IMR-90 (cell line): ENCODE data around the gene WDR54. TPM values are rescaled to one million over a fixed set of nuclear protein-coding genes. Genes with fewer than 3 reads are reported as not detected.

Source experiments
- ATAC-seq: fragments of 200-7000 bp; cut with Tn5 transposase; 2 replicates; pipeline ENCODE4 v1.9.1; 2020; ENCODE audit warnings: low read depth, mild to moderate bottlenecking, moderate library complexity
- BruUV-seq: library from RNA; stranded (reverse); fragments of 400-500 nt; replicated peaks from 2 replicates; lab custom pipeline; 2021; lab: Mats Ljungman, UMichigan
- CTCF ChIA-PET: fragments of 300-600 bp; formaldehyde crosslinking; extraction: SDS; loops from one replicate; lab custom pipeline; 2021; ENCODE audit warnings: antibody characterized with exemption; lab: Yijun Ruan, JAX
- POLR2A ChIA-PET: fragments of 300-600 bp; sonication (Branson Sonifier 250); formaldehyde crosslinking; loops from one replicate; lab custom pipeline; 2022; ENCODE audit warnings: antibody characterized with exemption; ENCODE audit not compliant: unreplicated experiment; lab: Charles Lee
- DNase-seq: peaks from one replicate; pipeline ENCODE4 v3.0.0; 2013
- H2AFZ ChIP-seq: replicated peaks from 2 replicates; pipeline ENCODE3; 2013; ENCODE audit warnings: low read length, mild to moderate bottlenecking; ENCODE audit not compliant: poor library complexity
- H2AK5ac ChIP-seq: 2 replicates; pipeline ENCODE4 v1.6.1; 2013; ENCODE audit warnings: low read depth, low read length, inconsistent platforms
- H2AK9ac ChIP-seq: replicated peaks from 2 replicates; pipeline ENCODE3; 2013; ENCODE audit warnings: mild to moderate bottlenecking, low read depth, low read length, moderate library complexity; ENCODE audit not compliant: poor library complexity
- H2BK120ac ChIP-seq: 2 replicates; pipeline ENCODE4 v1.6.1; 2013; ENCODE audit warnings: low read depth, low read length, inconsistent platforms
- H2BK15ac ChIP-seq: 3 replicates; pipeline ENCODE4 v1.6.1; 2013; ENCODE audit warnings: low read depth, low read length, inconsistent platforms
- H2BK20ac ChIP-seq: 2 replicates; pipeline ENCODE4 v1.6.1; 2013; ENCODE audit warnings: low read depth, mild to moderate bottlenecking, inconsistent platforms, low read length, moderate library complexity
- H2BK5ac ChIP-seq: 2 replicates; pipeline ENCODE4 v1.6.1; 2013; ENCODE audit warnings: mild to moderate bottlenecking, low read depth, low read length, inconsistent platforms; ENCODE audit not compliant: poor library complexity, severe bottlenecking
- H3K14ac ChIP-seq: replicated peaks from 2 replicates; pipeline ENCODE4 v1.6.1; 2013; ENCODE audit warnings: low read depth, low read length, inconsistent platforms
- H3K18ac ChIP-seq: 2 replicates; pipeline ENCODE4 v1.6.1; 2013; ENCODE audit warnings: low read depth, low read length, control low read depth
- H3K23ac ChIP-seq: 2 replicates; pipeline ENCODE4 v1.6.1; 2013; ENCODE audit warnings: low read depth, low read length, inconsistent platforms
- H3K27ac ChIP-seq: 2 replicates; pipeline ENCODE4 v1.5.1; 2013; ENCODE audit warnings: mild to moderate bottlenecking, control low read depth, low read length; ENCODE audit not compliant: insufficient read depth
- H3K27me3 ChIP-seq: 2 replicates; pipeline ENCODE4 v1.6.1; 2013; ENCODE audit warnings: low read length; ENCODE audit not compliant: control insufficient read depth, insufficient read depth
- H3K36me3 ChIP-seq: 2 replicates; pipeline ENCODE4 v1.6.1; 2013; ENCODE audit warnings: low read length, mixed read lengths; ENCODE audit not compliant: control insufficient read depth, insufficient read depth
- H3K4ac ChIP-seq: 2 replicates; pipeline ENCODE4 v1.6.1; 2013; ENCODE audit warnings: low read depth, low read length, inconsistent platforms
- H3K4me1 ChIP-seq: 2 replicates; pipeline ENCODE4 v1.6.1; 2013; ENCODE audit warnings: low read length, mixed read lengths; ENCODE audit not compliant: control insufficient read depth, insufficient read depth
- H3K4me2 ChIP-seq: 2 replicates; pipeline ENCODE4 v1.6.1; 2013; ENCODE audit warnings: low read depth, mild to moderate bottlenecking, control low read depth, low read length, moderate library complexity
- H3K4me3 ChIP-seq: 2 replicates; pipeline ENCODE4 v1.5.1; 2013; ENCODE audit warnings: low read depth, mild to moderate bottlenecking, control low read depth, low read length, moderate library complexity; ENCODE audit not compliant: insufficient read depth
- H3K56ac ChIP-seq: 2 replicates; pipeline ENCODE4 v1.6.1; 2013; ENCODE audit warnings: low read length, inconsistent platforms; ENCODE audit not compliant: insufficient read depth; ENCODE audit errors: extremely low read depth
- H3K79me1 ChIP-seq, 2 experiments: 2 replicates each; pipeline ENCODE4 v1.6.1; 2013; ENCODE audit warnings: low read length in 2 of 2, inconsistent platforms in 1 of 2, low read depth in 1 of 2
- H3K9ac ChIP-seq: 2 replicates; pipeline ENCODE4 v1.6.1; 2013; ENCODE audit warnings: low read depth, low read length, control low read depth
- H3K9me1 ChIP-seq: 2 replicates; pipeline ENCODE4 v1.6.1; 2013; ENCODE audit warnings: low read length, inconsistent platforms; ENCODE audit not compliant: insufficient read depth
- H3K9me3 ChIP-seq: 2 replicates; pipeline ENCODE4 v1.6.1; 2013; ENCODE audit warnings: low read length; ENCODE audit not compliant: control insufficient read depth, insufficient read depth
- H4K20me1 ChIP-seq: 2 replicates; pipeline ENCODE4 v1.6.1; 2013; ENCODE audit warnings: low read length, inconsistent platforms; ENCODE audit not compliant: insufficient read depth
- H4K5ac ChIP-seq: 2 replicates; pipeline ENCODE4 v1.6.1; 2013; ENCODE audit warnings: mild to moderate bottlenecking, low read depth, low read length, control low read depth
- H4K8ac ChIP-seq, 2 experiments: 2 replicates each; pipeline ENCODE4 v1.6.1; 2013; ENCODE audit warnings: low read depth in 2 of 2, low read length in 2 of 2, control low read depth in 1 of 2, inconsistent platforms in 1 of 2
- H4K91ac ChIP-seq: 2 replicates; pipeline ENCODE4 v1.6.1; 2013; ENCODE audit warnings: low read depth, low read length, inconsistent platforms; ENCODE audit not compliant: insufficient read depth
- CEBPB ChIP-seq: IDR thresholded peaks from 2 replicates; pipeline ENCODE4 v1.6.1; 2012; ENCODE audit warnings: low read depth, low read length, improper control_type of control experiment
- CTCF ChIP-seq: conservative IDR thresholded peaks from 2 replicates; pipeline ENCODE4 v1.5.1; 2012; ENCODE audit warnings: mild to moderate bottlenecking, low read depth, low read length, improper control_type of control experiment
- MAFK ChIP-seq: IDR thresholded peaks from 2 replicates; pipeline ENCODE4 v1.6.1; 2012; ENCODE audit warnings: low read depth, low read length, improper control_type of control experiment
- WGBS, 2 experiments: methylation state at CpG; one replicate each; pipeline versions ENCODE4 v1.1.5 to v1.1.7; 2013; ENCODE audit warnings: missing lambda C conversion rate in 2 of 2; ENCODE audit not compliant: insufficient read length in 1 of 2; ENCODE audit errors: extremely low coverage in 2 of 2; 5-methylcytosine and 5-hydroxymethylcytosine counted together
- dilution Hi-C: fragments of 300-500 bp; cut with HindIII; formaldehyde crosslinking; loops from one replicate; pipeline ENCODE4 v1.14.3; 2018; ENCODE audit warnings: low sequenced_read_pairs; ENCODE audit not compliant: unreplicated experiment
- in situ Hi-C: fragments of 300-500 bp; cut with MboI; formaldehyde crosslinking; loops from 3 replicates; pipeline ENCODE4 v1.14.3; 2019; ENCODE audit warnings: low sequenced_read_pairs, inconsistent platforms, mixed read lengths
- intact Hi-C: fragments of 100-400 bp; cut with micrococcal nuclease; formaldehyde crosslinking; loops from 2 replicates; pipeline ENCODE4 v1.10.0; 2022
- polyA plus RNA-seq, 3 experiments: library from polyadenylated mRNA; depleted of rRNA; stranded (reverse); fragments of >200 nt; gene quantifications; 2 replicates each; pipeline ENCODE4 v1.2.3, GENCODE V29; 2012; ENCODE audit warnings: low replicate concordance in 1 of 3
- total RNA-seq: library from RNA; depleted of rRNA; stranded (reverse); fragments of >200 nt; gene quantifications from 2 replicates; pipeline ENCODE4 v1.2.3, GENCODE V29; 2012

WDR54 gene
- total and polyA plus RNA-seq, 2 of the 4 experiments (the other 2 are of a cell fraction) = 47.9 to 57.2 TPM

- H4K8ac ChIP-seq = no peak overlapping the region
- H2AFZ ChIP-seq = no peak overlapping the region
- H3K4me1 ChIP-seq = no peaks in the 10 kb centered on the region
- no peak overlapping the region for H2BK20ac ChIP-seq
- H3K4ac ChIP-seq = no peak overlapping the region
- no peak overlapping the region for H2AK9ac ChIP-seq
- H4K5ac ChIP-seq = no peak overlapping the region
- ChIA-PET CTCF (no interaction called here), POLR2A (no interaction called here)
- peaks cover 4% of the 10 kb centered on the region for H3K27me3 ChIP-seq
- dilution Hi-C loops = no loop called here
- no peak overlapping the region for H3K56ac ChIP-seq
- intact Hi-C loops = loop anchor here (10.0 kb wide), 1 partner anchor 471 kb away; the partner anchor contains the start of gene DGUOK
- H3K9me3 ChIP-seq = no peaks in the 10 kb centered on the region
- no CpG with 5 or more reads among the region's 2 CpGs for WGBS, 2 experiments
- H3K23ac ChIP-seq = no peak overlapping the region
- H3K9ac ChIP-seq = no peak overlapping the region
- H3K18ac ChIP-seq = no peak overlapping the region
- H3K79me1 ChIP-seq = peaks cover 3% of the 10 kb centered on the region in 2 experiments; a peak in 3 of 4 replicates
- H4K20me1 ChIP-seq = no peaks in the 10 kb centered on the region
- H3K14ac ChIP-seq = no peak overlapping the region
- H3K36me3 ChIP-seq = no peaks in the 10 kb centered on the region
- H4K91ac ChIP-seq = no peak overlapping the region
- H3K4me3 ChIP-seq = no peak overlapping the region
- H2BK15ac ChIP-seq = no peak overlapping the region
- no peak for TF ChIP-seq MAFK
- TF ChIP-seq CEBPB = no peak
- no peak for TF ChIP-seq CTCF
- H2BK5ac ChIP-seq = no peak overlapping the region
- DNase-seq (no peak), ATAC-seq (no peak)
- H3K9me1 ChIP-seq = no peaks in the 10 kb centered on the region
- H2BK120ac ChIP-seq = no peak overlapping the region
- in situ Hi-C loops = no loop called here
- no peak overlapping the region for H3K27ac ChIP-seq
- no peak overlapping the region for H3K4me2 ChIP-seq
- BruUV-seq = no TSS peak
- no peak overlapping the region for H2AK5ac ChIP-seq
Measured at GRCh38 chr2:74396149-74396548, 25.4 kb upstream of the WDR54 start.
